HEK293 (cell line): ENCODE results near the gene SH3GL1.

Experiments used
- YY1 ChIP-seq: fragments of 450-650 bp; formaldehyde crosslinking; IDR thresholded peaks from 2 replicates; pipeline ENCODE4 v1.5.1; 2018; ENCODE audit warnings: missing biosample characterization, missing genetic modification characterization
- ZNF558 ChIP-seq: fragments of 450-650 bp; formaldehyde crosslinking; IDR thresholded peaks from 2 replicates; pipeline ENCODE4 v1.5.1; 2016; ENCODE audit warnings: missing biosample characterization, missing genetic modification characterization
- TF ChIP-seq, protein P1 (sequence below): fragments of 450-650 bp; formaldehyde crosslinking; IDR thresholded peaks from 2 replicates; pipeline ENCODE4 v1.5.1; 2016; ENCODE audit warnings: missing biosample characterization, missing genetic modification characterization, borderline replicate concordance
- TF ChIP-seq, protein P2 (sequence below): fragments of 450-650 bp; formaldehyde crosslinking; IDR thresholded peaks from 2 replicates; pipeline ENCODE4 v1.5.1; 2016; ENCODE audit warnings: missing biosample characterization, missing genetic modification characterization

DNA sequence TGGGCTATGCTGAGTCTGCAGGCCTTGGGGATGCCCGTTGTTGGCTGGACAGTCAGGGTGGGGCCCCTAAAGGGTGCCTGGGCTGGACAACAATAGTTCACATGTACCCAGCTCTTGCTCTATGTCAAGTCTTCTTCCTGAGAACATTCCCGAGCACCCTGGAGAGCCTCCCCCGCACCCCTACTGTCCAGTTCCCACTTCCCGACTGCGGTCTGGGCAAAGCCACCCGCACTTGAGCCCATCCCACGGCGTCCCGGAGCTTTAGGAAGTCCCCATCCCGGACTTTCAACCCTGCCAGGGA, 58.1 kb downstream of the SH3GL1 start:
- TF ChIP-seq, protein P1, sequence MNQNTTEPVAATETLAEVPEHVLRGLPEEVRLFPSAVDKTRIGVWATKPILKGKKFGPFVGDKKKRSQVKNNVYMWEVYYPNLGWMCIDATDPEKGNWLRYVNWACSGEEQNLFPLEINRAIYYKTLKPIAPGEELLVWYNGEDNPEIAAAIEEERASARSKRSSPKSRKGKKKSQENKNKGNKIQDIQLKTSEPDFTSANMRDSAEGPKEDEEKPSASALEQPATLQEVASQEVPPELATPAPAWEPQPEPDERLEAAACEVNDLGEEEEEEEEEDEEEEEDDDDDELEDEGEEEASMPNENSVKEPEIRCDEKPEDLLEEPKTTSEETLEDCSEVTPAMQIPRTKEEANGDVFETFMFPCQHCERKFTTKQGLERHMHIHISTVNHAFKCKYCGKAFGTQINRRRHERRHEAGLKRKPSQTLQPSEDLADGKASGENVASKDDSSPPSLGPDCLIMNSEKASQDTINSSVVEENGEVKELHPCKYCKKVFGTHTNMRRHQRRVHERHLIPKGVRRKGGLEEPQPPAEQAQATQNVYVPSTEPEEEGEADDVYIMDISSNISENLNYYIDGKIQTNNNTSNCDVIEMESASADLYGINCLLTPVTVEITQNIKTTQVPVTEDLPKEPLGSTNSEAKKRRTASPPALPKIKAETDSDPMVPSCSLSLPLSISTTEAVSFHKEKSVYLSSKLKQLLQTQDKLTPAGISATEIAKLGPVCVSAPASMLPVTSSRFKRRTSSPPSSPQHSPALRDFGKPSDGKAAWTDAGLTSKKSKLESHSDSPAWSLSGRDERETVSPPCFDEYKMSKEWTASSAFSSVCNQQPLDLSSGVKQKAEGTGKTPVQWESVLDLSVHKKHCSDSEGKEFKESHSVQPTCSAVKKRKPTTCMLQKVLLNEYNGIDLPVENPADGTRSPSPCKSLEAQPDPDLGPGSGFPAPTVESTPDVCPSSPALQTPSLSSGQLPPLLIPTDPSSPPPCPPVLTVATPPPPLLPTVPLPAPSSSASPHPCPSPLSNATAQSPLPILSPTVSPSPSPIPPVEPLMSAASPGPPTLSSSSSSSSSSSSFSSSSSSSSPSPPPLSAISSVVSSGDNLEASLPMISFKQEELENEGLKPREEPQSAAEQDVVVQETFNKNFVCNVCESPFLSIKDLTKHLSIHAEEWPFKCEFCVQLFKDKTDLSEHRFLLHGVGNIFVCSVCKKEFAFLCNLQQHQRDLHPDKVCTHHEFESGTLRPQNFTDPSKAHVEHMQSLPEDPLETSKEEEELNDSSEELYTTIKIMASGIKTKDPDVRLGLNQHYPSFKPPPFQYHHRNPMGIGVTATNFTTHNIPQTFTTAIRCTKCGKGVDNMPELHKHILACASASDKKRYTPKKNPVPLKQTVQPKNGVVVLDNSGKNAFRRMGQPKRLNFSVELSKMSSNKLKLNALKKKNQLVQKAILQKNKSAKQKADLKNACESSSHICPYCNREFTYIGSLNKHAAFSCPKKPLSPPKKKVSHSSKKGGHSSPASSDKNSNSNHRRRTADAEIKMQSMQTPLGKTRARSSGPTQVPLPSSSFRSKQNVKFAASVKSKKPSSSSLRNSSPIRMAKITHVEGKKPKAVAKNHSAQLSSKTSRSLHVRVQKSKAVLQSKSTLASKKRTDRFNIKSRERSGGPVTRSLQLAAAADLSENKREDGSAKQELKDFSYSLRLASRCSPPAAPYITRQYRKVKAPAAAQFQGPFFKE (tag by site-specific recombination) = no peak
- TF ChIP-seq, protein P2, sequence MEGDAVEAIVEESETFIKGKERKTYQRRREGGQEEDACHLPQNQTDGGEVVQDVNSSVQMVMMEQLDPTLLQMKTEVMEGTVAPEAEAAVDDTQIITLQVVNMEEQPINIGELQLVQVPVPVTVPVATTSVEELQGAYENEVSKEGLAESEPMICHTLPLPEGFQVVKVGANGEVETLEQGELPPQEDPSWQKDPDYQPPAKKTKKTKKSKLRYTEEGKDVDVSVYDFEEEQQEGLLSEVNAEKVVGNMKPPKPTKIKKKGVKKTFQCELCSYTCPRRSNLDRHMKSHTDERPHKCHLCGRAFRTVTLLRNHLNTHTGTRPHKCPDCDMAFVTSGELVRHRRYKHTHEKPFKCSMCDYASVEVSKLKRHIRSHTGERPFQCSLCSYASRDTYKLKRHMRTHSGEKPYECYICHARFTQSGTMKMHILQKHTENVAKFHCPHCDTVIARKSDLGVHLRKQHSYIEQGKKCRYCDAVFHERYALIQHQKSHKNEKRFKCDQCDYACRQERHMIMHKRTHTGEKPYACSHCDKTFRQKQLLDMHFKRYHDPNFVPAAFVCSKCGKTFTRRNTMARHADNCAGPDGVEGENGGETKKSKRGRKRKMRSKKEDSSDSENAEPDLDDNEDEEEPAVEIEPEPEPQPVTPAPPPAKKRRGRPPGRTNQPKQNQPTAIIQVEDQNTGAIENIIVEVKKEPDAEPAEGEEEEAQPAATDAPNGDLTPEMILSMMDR (tag by site-specific recombination) = no peak
- TF ChIP-seq ZNF558 (tag by site-specific recombination) (no peak), YY1 (tag by site-specific recombination) (no peak)
